ENCODE measurements around the gene SDF2L1.

DNA sequence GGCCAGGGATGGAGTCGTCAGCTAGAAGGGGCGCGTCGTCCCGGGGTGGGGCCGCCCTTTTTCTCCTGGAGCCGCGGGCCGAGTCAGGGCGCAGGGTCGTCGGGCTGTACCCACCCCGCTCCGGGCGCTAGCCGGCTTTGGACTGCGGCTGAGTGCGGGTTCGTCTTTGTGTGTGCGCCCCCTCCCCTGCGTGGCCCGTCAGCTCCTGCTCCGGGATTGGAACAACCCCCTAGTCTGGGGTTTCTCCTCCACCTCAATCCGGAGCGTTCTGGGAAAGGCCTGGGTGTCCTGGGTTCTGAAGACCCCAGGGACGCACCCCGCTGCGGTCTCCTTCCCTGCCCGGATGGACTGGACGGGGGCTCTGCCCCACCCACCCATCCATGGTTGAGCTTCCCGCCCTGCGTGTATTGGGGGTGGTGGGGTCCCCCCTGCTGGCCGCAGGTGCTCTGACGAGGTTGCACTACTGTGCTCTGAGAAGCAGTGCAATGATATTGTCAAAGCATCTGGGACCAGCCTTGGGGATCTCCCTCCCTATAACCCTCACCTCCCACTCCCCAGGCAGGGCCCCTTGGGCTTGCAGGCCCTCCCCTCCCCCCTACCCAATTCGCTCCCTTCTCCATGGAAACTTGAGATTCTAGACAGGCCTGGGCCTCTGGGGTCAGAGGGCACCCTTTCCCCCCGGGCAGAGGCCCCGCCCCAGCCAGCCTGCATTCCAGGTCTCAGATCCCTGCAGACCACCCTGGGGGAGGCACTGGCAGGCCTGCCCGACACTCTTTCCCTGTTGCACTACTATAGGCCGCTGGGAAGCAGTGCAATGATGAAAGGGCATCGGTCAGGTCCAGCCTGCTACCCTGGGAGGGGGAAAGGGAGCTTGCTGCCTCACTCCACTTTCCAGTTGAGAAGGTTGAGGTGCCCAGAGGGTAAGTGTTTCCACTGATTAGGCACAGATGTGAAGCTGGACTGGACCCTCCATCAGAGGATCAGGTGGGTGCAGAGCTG, 10.7 kb downstream of the SDF2L1 start:
- TF ChIP-seq, protein P1, sequence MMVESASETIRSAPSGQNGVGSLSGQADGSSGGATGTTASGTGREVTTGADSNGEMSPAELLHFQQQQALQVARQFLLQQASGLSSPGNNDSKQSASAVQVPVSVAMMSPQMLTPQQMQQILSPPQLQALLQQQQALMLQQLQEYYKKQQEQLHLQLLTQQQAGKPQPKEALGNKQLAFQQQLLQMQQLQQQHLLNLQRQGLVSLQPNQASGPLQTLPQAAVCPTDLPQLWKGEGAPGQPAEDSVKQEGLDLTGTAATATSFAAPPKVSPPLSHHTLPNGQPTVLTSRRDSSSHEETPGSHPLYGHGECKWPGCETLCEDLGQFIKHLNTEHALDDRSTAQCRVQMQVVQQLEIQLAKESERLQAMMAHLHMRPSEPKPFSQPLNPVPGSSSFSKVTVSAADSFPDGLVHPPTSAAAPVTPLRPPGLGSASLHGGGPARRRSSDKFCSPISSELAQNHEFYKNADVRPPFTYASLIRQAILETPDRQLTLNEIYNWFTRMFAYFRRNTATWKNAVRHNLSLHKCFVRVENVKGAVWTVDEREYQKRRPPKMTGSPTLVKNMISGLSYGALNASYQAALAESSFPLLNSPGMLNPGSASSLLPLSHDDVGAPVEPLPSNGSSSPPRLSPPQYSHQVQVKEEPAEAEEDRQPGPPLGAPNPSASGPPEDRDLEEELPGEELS (CRISPR knock-in tag; IDR thresholded peaks at IDR 0.05), result no peak
- TF ChIP-seq MAZ (IDR thresholded peaks at IDR 0.05; ENCODE audit: borderline replicate concordance, low read depth, low read length) (no peak), MAZ (CRISPR knock-in tag; IDR thresholded peaks at IDR 0.05; ENCODE audit: low read depth) (no peak), ZNF17 (CRISPR knock-in tag; IDR thresholded peaks at IDR 0.05) (no peak), FOXM1 (CRISPR knock-in tag; IDR thresholded peaks at IDR 0.05) (no peak), NPAS2 (CRISPR knock-in tag; IDR thresholded peaks at IDR 0.05; ENCODE audit: borderline replicate concordance) (no peak), SALL2 (CRISPR knock-in tag; IDR thresholded peaks at IDR 0.05) (no peak), ZFX (CRISPR knock-in tag; IDR thresholded peaks at IDR 0.05; ENCODE audit: low read depth) (no peak), ETV5 (CRISPR knock-in tag; IDR thresholded peaks at IDR 0.05; ENCODE audit: borderline replicate concordance) (no peak), TARDBP (CRISPR knock-in tag; IDR thresholded peaks at IDR 0.05) (no peak), RBAK (CRISPR knock-in tag; IDR thresholded peaks at IDR 0.05) (no peak), ETV6 (CRISPR knock-in tag; conservative IDR thresholded peaks at IDR 0.05) (no peak), EZH2 (conservative IDR thresholded peaks at IDR 0.05; ENCODE audit: low read depth, low read length) (no peak)
- TF ChIP-seq, protein P2, sequence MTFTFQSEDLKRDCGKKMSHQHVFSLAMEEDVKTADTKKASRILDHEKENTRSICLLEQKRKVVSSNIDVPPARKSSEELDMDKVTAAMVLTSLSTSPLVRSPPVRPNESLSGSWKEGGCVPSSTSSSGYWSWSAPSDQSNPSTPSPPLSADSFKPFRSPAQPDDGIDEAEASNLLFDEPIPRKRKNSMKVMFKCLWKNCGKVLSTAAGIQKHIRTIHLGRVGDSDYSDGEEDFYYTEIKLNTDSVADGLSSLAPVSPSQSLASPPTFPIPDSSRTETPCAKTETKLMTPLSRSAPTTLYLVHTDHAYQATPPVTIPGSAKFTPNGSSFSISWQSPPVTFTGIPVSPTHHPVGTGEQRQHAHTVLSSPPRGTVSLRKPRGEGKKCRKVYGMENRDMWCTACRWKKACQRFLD (CRISPR knock-in tag; IDR thresholded peaks at IDR 0.05; ENCODE audit: borderline replicate concordance), result no peak
- TF ChIP-seq, protein P3, sequence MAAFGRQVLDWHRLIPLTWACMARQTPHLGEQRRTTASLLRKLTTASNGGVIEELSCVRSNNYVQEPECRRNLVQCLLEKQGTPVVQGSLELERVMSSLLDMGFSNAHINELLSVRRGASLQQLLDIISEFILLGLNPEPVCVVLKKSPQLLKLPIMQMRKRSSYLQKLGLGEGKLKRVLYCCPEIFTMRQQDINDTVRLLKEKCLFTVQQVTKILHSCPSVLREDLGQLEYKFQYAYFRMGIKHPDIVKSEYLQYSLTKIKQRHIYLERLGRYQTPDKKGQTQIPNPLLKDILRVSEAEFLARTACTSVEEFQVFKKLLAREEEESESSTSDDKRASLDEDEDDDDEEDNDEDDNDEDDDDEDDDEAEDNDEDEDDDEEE (CRISPR knock-in tag; IDR thresholded peaks at IDR 0.05), result no peak
